CD14-positive monocyte (primary cell): Measurements from ENCODE around the gene ZNF138. TPM values are rescaled to one million over a fixed set of nuclear protein-coding genes. Genes with fewer than 3 reads are reported as not detected.
"Not testable (repeated sequence)": the region's sequence is repeated elsewhere in the genome, so short reads cannot be mapped to it uniquely, and the experiment has no call there.

Source experiments
- DNase-seq, 3 donors: peaks; one replicate each; pipeline ENCODE4 v3.0.0-alpha.2; 2011 to 2022
- H2AFZ ChIP-seq: 2 replicates; pipeline ENCODE4 v1.6.0; 2012; ENCODE audit warnings: mild to moderate bottlenecking, low read depth, low read length, inconsistent platforms; ENCODE audit not compliant: insufficient read depth, poor library complexity, severe bottlenecking
- H3K27ac ChIP-seq, 2 donors: 1 replicate in 1 of 2; 2 replicates in 1 of 2; pipeline ENCODE4 v1.5.1; 2012 to 2013; ENCODE audit warnings: low read length in 2 of 2, control low read depth in 1 of 2, inconsistent platforms in 1 of 2, low read depth in 1 of 2, mild to moderate bottlenecking in 1 of 2
- H3K27me3 ChIP-seq, 2 donors: one replicate each; pipeline versions ENCODE4 v1.6.0 to v1.6.1; 2011 to 2013; ENCODE audit warnings: low read length in 2 of 2; ENCODE audit not compliant: control insufficient read depth in 2 of 2, insufficient read depth in 2 of 2
- H3K36me3 ChIP-seq, 2 donors: replicated peaks in 1 of 2; 1 replicate in 1 of 2; 2 replicates in 1 of 2; pipeline versions ENCODE4 v1.5.1 to v1.6.1; 2012 to 2013; ENCODE audit warnings: low read length in 2 of 2, control low read depth in 1 of 2, inconsistent platforms in 1 of 2, mild to moderate bottlenecking in 1 of 2; ENCODE audit not compliant: insufficient read depth in 2 of 2, control insufficient read depth in 1 of 2
- H3K4me1 ChIP-seq, 2 donors: 1 replicate in 1 of 2; 2 replicates in 1 of 2; pipeline versions ENCODE4 v1.5.1 to v1.6.1; 2012 to 2013; ENCODE audit warnings: low read length in 2 of 2, control low read depth in 1 of 2, inconsistent platforms in 1 of 2, mild to moderate bottlenecking in 1 of 2, moderate library complexity in 1 of 2; ENCODE audit not compliant: insufficient read depth in 2 of 2, control insufficient read depth in 1 of 2
- H3K4me2 ChIP-seq: replicated peaks from 2 replicates; pipeline ENCODE3; 2012; ENCODE audit warnings: low read length, moderate library complexity, mild to moderate bottlenecking; ENCODE audit not compliant: poor library complexity, severe bottlenecking; ENCODE audit errors: extremely low read depth
- H3K4me3 ChIP-seq, 3 experiments: fragments of 200-600 bp in 1 of 3; sonication (generic) in 1 of 3; replicated peaks in 1 of 3; 1 replicate in 2 of 3; 2 replicates in 1 of 3; pipeline ENCODE4 v1.5.1; 2011 to 2013; ENCODE audit warnings: low read length in 3 of 3, mild to moderate bottlenecking in 3 of 3, control low read depth in 2 of 3, low read depth in 2 of 3, inconsistent platforms in 1 of 3, moderate library complexity in 1 of 3
- H3K79me2 ChIP-seq: 2 replicates; pipeline ENCODE4 v1.6.0; 2012; ENCODE audit warnings: mild to moderate bottlenecking, control low read depth, inconsistent platforms, low read length, moderate library complexity; ENCODE audit not compliant: insufficient read depth
- H3K9ac ChIP-seq: 2 replicates; pipeline ENCODE4 v1.6.0; 2017; ENCODE audit warnings: low read length, mild to moderate bottlenecking; ENCODE audit not compliant: insufficient read depth, poor library complexity, severe bottlenecking
- H3K9me3 ChIP-seq, 2 donors: replicated peaks in 1 of 2; 1 replicate in 1 of 2; 2 replicates in 1 of 2; pipeline versions ENCODE4 v1.5.1 to v1.6.1; 2012 to 2013; ENCODE audit warnings: low read length in 2 of 2, control low read depth in 1 of 2; ENCODE audit not compliant: control insufficient read depth in 1 of 2, insufficient read depth in 1 of 2
- H4K20me1 ChIP-seq: 2 replicates; pipeline ENCODE4 v1.6.0; 2012; ENCODE audit warnings: mild to moderate bottlenecking, low read length, control low read depth, moderate library complexity; ENCODE audit not compliant: insufficient read depth
- H3K27ac Mint-ChIP-seq, 7 donors: one replicate each; pipeline ENCODE4 v1.8.0; 2020; ENCODE audit warnings: mild to moderate bottlenecking in 7 of 7, mixed read lengths in 7 of 7, moderate library complexity in 6 of 7, inconsistent platforms in 2 of 7
- H3K27me3 Mint-ChIP-seq, 3 donors: one replicate each; pipeline ENCODE4 v1.8.0; 2021 to 2022; ENCODE audit warnings: low read depth in 3 of 3, mild to moderate bottlenecking in 3 of 3, mixed read lengths in 3 of 3, moderate library complexity in 3 of 3, inconsistent platforms in 1 of 3
- H3K36me3 Mint-ChIP-seq, 2 donors: one replicate each; pipeline ENCODE4 v1.8.0; 2020; ENCODE audit warnings: mixed read lengths in 2 of 2, inconsistent platforms in 1 of 2, mild to moderate bottlenecking in 1 of 2
- H3K4me1 Mint-ChIP-seq: one replicate; pipeline ENCODE4 v1.8.0; 2020; ENCODE audit warnings: mild to moderate bottlenecking, mixed read lengths
- H3K4me3 Mint-ChIP-seq, 2 donors: one replicate each; pipeline ENCODE4 v1.8.0; 2020; ENCODE audit warnings: mild to moderate bottlenecking in 2 of 2, mixed read lengths in 2 of 2, moderate library complexity in 1 of 2
- H3K9me3 Mint-ChIP-seq, 7 donors: one replicate each; pipeline ENCODE4 v1.8.0; 2020 to 2022; ENCODE audit warnings: mixed read lengths in 7 of 7, mild to moderate bottlenecking in 6 of 7, moderate library complexity in 6 of 7, inconsistent platforms in 2 of 7
- CTCF ChIP-seq: fragments of 200-600 bp; IDR thresholded peaks from one replicate; pipeline ENCODE4 v1.8.0; 2022; ENCODE audit warnings: antibody characterized with exemption, mild to moderate bottlenecking
- WGBS: methylation state at CpG from one replicate; pipeline ENCODE4 v1.1.5; 2013; ENCODE audit warnings: missing lambda C conversion rate; ENCODE audit not compliant: insufficient coverage; 5-methylcytosine and 5-hydroxymethylcytosine counted together
- intact Hi-C, 2 donors: fragments of 100-400 bp; cut with micrococcal nuclease; formaldehyde crosslinking; loops; one replicate each; pipeline versions ENCODE4 v1.15.0 to v1.15.1; 2023
- polyA plus RNA-seq, 3 donors: library from polyadenylated mRNA; depleted of rRNA in 1 of 3; unstranded in 2 of 3; stranded (reverse) in 1 of 3; fragments of 300-500 nt in 2 of 3; fragments of >200 nt in 1 of 3; fragmentation: Illumina TruSeq in 2 of 3; gene quantifications; 1 replicate in 2 of 3; 2 replicates in 1 of 3; pipeline ENCODE4 v1.2.3, GENCODE V29; 2012 to 2021

The ZNF138 gene
- polyA plus RNA-seq, 3 donors: 0.89 to 1.1 (median 1.1) TPM

DNA sequence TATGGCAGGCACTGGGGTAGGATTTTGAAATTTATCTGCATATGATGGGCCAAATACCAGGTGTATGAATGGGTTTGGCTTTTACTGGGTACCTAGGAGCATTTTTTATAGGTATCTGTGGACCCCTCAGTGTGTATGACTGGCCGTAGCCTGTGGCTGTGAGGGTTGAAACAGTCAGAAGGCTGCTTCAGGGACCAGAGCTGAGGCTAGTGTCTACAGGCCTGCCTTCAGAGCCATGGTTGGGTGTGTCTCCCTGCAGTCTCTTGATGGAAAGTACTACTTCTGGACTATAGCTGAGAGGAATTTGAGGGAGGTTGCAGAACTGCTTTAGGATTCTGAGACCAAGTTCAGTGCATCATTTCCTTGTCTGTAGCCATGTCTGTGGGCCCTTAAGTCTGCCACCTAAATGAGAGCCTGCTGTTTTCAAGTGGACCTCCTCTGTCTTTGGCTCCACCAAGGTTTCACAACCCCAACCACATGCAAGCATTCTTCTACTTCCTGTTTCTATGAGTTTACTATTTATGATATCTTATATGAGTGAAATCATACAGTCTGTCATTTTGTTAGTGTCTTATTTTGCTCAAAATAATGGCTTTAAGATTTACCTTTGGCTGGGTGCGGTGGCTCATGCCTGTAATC is 19.9 kb upstream of the ZNF138 start:
- no peak overlapping the region for H3K27ac Mint-ChIP-seq
- H3K4me1 ChIP-seq: no peaks in the 10 kb centered on the region

GRCh38 chr7:64775289-64775688 is 18.9 kb upstream of the ZNF138 start:
- 81% methylated on average over 3 of the region's 3 CpGs for WGBS
- DNase-seq: no peak
- Histone ChIP-seq H3K4me2 (no peak overlapping the region), H3K36me3 (no peaks in the 10 kb centered on the region), H4K20me1 (no peaks in the 10 kb centered on the region), H3K27ac (no peak overlapping the region), H2AFZ (no peak overlapping the region), H3K4me3 (no peak overlapping the region), H3K79me2 (no peaks in the 10 kb centered on the region), H3K4me1 (no peaks in the 10 kb centered on the region), H3K27me3 (no peaks in the 10 kb centered on the region), H3K9ac (no peak overlapping the region), H3K9me3 (peaks cover 24 to 45% of the 10 kb centered on the region in 2 donors)
- H3K36me3 Mint-ChIP-seq: no peaks in the 10 kb centered on the region
- H3K4me3 Mint-ChIP-seq: no peak overlapping the region
- H3K27ac Mint-ChIP-seq: no peak overlapping the region
- H3K9me3 Mint-ChIP-seq: peaks cover 22 to 43% (median 34%) of the 10 kb centered on the region in 7 donors
- intact Hi-C loops: no loop called here
- peaks cover 0 to 3% (median 3%) of the 10 kb centered on the region in 3 donors for H3K27me3 Mint-ChIP-seq
- no peak for TF ChIP-seq CTCF
- no peaks in the 10 kb centered on the region for H3K4me1 Mint-ChIP-seq

More for the DNA sequence above, 19.9 kb upstream of the ZNF138 start:
- peaks cover 14 to 36% of the 10 kb centered on the region in 2 donors for H3K9me3 ChIP-seq
- H3K27me3 Mint-ChIP-seq: peaks cover 0 to 3% (median 0%) of the 10 kb centered on the region in 3 donors
- no peak overlapping the region for H2AFZ ChIP-seq
- no peaks in the 10 kb centered on the region for H3K4me1 Mint-ChIP-seq
- H3K9me3 Mint-ChIP-seq: peaks cover 14 to 33% (median 25%) of the 10 kb centered on the region in 7 donors
- H3K27ac ChIP-seq: no peak overlapping the region
- H3K27me3 ChIP-seq: no peaks in the 10 kb centered on the region
- no peak overlapping the region for H3K4me3 ChIP-seq
- H3K4me2 ChIP-seq: no peak overlapping the region
- H3K79me2 ChIP-seq: no peaks in the 10 kb centered on the region
- whole genome bisulfite sequencing: 96% methylated on average over 2 of the region's 2 CpGs
- H3K36me3 Mint-ChIP-seq: no peaks in the 10 kb centered on the region
- no peak for DNase-seq
- no peaks in the 10 kb centered on the region for H4K20me1 ChIP-seq
- no peak overlapping the region for H3K9ac ChIP-seq
- H3K36me3 ChIP-seq: no peaks in the 10 kb centered on the region
- intact Hi-C loops: no loop called here
- H3K4me3 Mint-ChIP-seq: no peak overlapping the region
- TF ChIP-seq CTCF: no peak

DNA sequence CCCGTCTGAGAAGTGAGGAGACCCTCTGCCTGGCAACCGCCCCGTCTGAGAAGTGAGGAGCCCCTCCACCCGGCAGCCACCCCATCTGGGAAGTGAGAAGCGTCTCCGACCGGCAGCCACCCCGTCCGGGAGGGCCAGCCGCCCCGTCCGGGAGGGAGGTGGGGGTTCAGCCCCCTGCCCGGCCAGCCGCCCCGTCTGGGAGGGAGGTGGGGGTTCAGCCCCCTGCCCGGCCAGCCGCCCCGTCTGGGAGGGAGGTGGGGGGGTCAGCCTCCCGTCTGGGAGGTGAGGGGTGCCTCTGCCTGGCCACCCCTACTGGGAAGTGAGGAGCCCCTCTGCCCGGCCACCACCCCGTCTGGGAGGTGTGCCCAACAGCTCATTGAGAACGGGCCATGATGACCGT is 9.4 kb upstream of the ZNF138 start:
- H4K20me1 ChIP-seq, H2AFZ ChIP-seq, H3K9ac ChIP-seq, H3K4me1 Mint-ChIP-seq, H3K4me3 Mint-ChIP-seq, H3K27ac Mint-ChIP-seq, H3K79me2 ChIP-seq, H3K4me1 ChIP-seq, H3K4me2 ChIP-seq, H3K27me3 ChIP-seq, H3K27me3 Mint-ChIP-seq, H3K36me3 ChIP-seq, DNase-seq, intact Hi-C loops, H3K27ac ChIP-seq, H3K4me3 ChIP-seq, H3K36me3 Mint-ChIP-seq: not testable (repeated sequence)
- peaks cover 5 to 31% of the 10 kb centered on the region in 2 donors for H3K9me3 ChIP-seq
- peaks cover 16 to 50% (median 29%) of the 10 kb centered on the region in 7 donors for H3K9me3 Mint-ChIP-seq
- 97% methylated on average over 6 of the region's 23 CpGs for whole genome bisulfite sequencing
